Spleen (tissue), 7 donors: ENCODE results near the gene NEDD1.

Source experiments
- CTCF ChIP-seq, 11 experiments: fragments of 200-600 bp in 7 of 11; fragments of 450-650 bp in 4 of 11; sonication (generic) in 4 of 11; IDR thresholded peaks in 8 of 11; conservative IDR thresholded peaks in 3 of 11; 1 replicate in 7 of 11; 2 replicates in 4 of 11; pipeline versions ENCODE4 v1.4.0 to v1.8.0; 2016 to 2021; ENCODE audit warnings: antibody characterized with exemption in 11 of 11, inconsistent platforms in 4 of 11, mild to moderate bottlenecking in 1 of 11
- POLR2A ChIP-seq, 3 donors: fragments of 450-650 bp; IDR thresholded peaks; one replicate each; pipeline ENCODE4 v1.5.1; 2017; ENCODE audit warnings: antibody characterized with exemption in 3 of 3, mild to moderate bottlenecking in 1 of 3
- donor health status: DM: no; HTN: no; CAD: no; lungs with moderate emphysema.
- donor health status: DM: no; HTN: no; CAD: no.
- donor health status: DM: no; HTN: no; CAD: no.

- TF ChIP-seq CTCF (IDR thresholded peaks at IDR 0.05 in 8 of 11, conservative IDR thresholded peaks at IDR 0.05 in 3 of 11) (no peak), POLR2A (IDR thresholded peaks at IDR 0.05) (no peak)
Measured at GRCh38 chr12:96879301-96879700, 27.8 kb upstream of the NEDD1 start.
